ENCODE measurements around the gene EWSR1. TPM values are rescaled to one million over a fixed set of nuclear protein-coding genes. Genes with fewer than 3 reads are reported as not detected.

EWSR1 gene
- total RNA-seq, 2 experiments from 2014 or later: 292 to 309 TPM

DNA sequence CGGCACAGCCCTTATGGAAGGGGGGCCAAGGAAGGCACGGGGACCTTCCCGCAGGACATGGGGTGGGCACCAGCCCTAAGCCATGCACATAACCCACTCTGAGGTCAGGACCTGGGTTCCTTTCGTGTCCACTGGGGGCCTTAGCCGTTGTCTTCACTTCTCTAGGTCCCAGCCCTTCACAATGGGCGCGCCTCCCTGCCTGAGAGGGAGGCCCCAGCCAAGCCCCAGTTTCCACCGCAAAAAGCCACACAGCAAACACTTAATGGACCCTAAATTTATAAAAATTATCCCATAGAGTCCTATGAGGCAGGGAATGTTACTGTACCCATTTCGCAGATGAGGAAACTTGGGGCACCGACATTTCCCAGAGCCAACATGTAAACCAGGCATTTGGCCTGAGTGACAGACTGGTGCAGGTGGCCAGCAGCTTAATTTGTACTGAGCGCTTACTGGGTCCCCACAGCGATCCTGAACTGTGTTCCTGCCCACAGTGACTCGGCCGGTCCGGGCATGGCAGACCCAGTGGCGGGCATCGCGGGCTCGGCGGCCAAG is 39.6 kb downstream of the EWSR1 start:
- peaks cover 0 to 4% of the 10 kb centered on the region in 2 experiments for H3K9me3 ChIP-seq (ENCODE audit: control insufficient read depth in 1 of 2, insufficient read depth in 1 of 2, low read length in 2 of 2)
- peaks cover 30% of the 10 kb centered on the region for H3K27me3 Mint-ChIP-seq
- TF ChIP-seq, protein P1, sequence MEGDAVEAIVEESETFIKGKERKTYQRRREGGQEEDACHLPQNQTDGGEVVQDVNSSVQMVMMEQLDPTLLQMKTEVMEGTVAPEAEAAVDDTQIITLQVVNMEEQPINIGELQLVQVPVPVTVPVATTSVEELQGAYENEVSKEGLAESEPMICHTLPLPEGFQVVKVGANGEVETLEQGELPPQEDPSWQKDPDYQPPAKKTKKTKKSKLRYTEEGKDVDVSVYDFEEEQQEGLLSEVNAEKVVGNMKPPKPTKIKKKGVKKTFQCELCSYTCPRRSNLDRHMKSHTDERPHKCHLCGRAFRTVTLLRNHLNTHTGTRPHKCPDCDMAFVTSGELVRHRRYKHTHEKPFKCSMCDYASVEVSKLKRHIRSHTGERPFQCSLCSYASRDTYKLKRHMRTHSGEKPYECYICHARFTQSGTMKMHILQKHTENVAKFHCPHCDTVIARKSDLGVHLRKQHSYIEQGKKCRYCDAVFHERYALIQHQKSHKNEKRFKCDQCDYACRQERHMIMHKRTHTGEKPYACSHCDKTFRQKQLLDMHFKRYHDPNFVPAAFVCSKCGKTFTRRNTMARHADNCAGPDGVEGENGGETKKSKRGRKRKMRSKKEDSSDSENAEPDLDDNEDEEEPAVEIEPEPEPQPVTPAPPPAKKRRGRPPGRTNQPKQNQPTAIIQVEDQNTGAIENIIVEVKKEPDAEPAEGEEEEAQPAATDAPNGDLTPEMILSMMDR (IDR thresholded peaks at IDR 0.05): no peak
- H3K4me3 ChIP-seq (ENCODE audit: low read length): no peak overlapping the region
- intact Hi-C loops (cut with DNase I, micrococcal nuclease): loop anchor here in 1 of 2 experiments (2.0 kb wide), 1 partner anchor 81 kb away; the partner anchor contains the start of gene AP1B1
- CTCF ChIA-PET: no interaction called here
- POLR2A ChIA-PET: interaction anchor here (2.3 kb wide), 1 partner anchor 39 kb away, joined by 7 read pairs; the partner anchor contains the start of gene EWSR1
- H3K36me3 Mint-ChIP-seq (ENCODE audit: low read depth): no peaks in the 10 kb centered on the region
- H3K36me3 ChIP-seq (ENCODE audit: insufficient read depth, low read length): no peaks in the 10 kb centered on the region
- DNase-seq (peak in 1 of 14 experiments; percentile 15), ATAC-seq (ENCODE audit: poor library complexity) (no peak)
- H3K27me3 ChIP-seq (ENCODE audit: control insufficient read depth in 1 of 2, insufficient read depth in 2 of 2, low read length in 2 of 2): peaks cover 21 to 24% of the 10 kb centered on the region in 2 experiments
- peaks cover 12% of the 10 kb centered on the region for H3K4me1 Mint-ChIP-seq (ENCODE audit: low read depth)
- no peak overlapping the region for H3K27ac ChIP-seq (ENCODE audit: low read depth in 1 of 2, low read length in 2 of 2)
- H3K4me3 Mint-ChIP-seq: peak overlapping the region; percentile 76
- H3K4me1 ChIP-seq (ENCODE audit: insufficient read depth, low read length): peaks cover 51% of the 10 kb centered on the region
- H3K9me3 Mint-ChIP-seq: no peaks in the 10 kb centered on the region
- no peak overlapping the region for H3K27ac Mint-ChIP-seq

DNA sequence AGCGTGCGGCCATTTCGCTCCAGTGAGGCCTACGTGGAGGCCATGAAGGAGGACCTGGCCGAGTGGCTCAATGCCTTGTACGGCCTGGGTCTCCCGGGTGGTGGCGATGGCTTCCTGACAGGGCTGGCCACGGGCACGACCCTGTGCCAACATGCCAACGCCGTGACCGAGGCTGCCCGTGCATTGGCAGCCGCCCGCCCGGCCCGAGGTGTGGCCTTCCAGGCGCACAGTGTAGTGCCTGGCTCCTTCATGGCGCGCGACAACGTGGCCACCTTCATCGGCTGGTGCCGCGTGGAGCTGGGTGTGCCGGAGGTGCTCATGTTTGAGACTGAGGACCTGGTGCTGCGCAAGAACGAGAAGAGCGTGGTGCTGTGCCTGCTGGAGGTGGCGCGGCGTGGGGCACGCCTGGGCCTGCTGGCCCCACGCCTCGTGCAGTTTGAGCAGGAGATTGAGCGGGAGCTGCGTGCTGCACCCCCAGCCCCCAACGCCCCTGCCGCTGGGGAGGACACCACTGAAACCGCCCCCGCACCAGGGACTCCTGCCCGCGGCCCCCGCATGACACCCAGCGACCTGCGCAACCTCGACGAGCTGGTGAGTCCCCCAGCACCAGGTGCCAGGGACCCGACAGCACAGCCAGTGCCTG is 40.2 kb downstream of the EWSR1 start:
- CTCF ChIA-PET: no interaction called here
- DNase-seq (peak in 1 of 14 experiments; percentile 22), ATAC-seq (ENCODE audit: poor library complexity) (no peak)
- Mint-ChIP-seq H3K4me1 (ENCODE audit: low read depth) (peaks cover 12% of the 10 kb centered on the region), H3K4me3 (peak overlapping the region; percentile 34), H3K36me3 (ENCODE audit: low read depth) (no peaks in the 10 kb centered on the region), H3K27ac (no peak overlapping the region), H3K9me3 (no peaks in the 10 kb centered on the region), H3K27me3 (peaks cover 36% of the 10 kb centered on the region)
- peaks cover 27 to 28% of the 10 kb centered on the region in 2 experiments for H3K27me3 ChIP-seq (ENCODE audit: control insufficient read depth in 1 of 2, insufficient read depth in 2 of 2, low read length in 2 of 2)
- H3K36me3 ChIP-seq (ENCODE audit: insufficient read depth, low read length): no peaks in the 10 kb centered on the region
- POLR2A ChIA-PET: no interaction called here
- H3K9me3 ChIP-seq (ENCODE audit: control insufficient read depth in 1 of 2, insufficient read depth in 1 of 2, low read length in 2 of 2): peaks cover 0 to 4% of the 10 kb centered on the region in 2 experiments
- H3K4me1 ChIP-seq (ENCODE audit: insufficient read depth, low read length): peaks cover 55% of the 10 kb centered on the region
- TF ChIP-seq, protein P1 (IDR thresholded peaks at IDR 0.05): no peak
- intact Hi-C loops (cut with DNase I, micrococcal nuclease): no loop called here
- no peak overlapping the region for H3K4me3 ChIP-seq (ENCODE audit: low read length)
- H3K27ac ChIP-seq (ENCODE audit: low read depth in 1 of 2, low read length in 2 of 2): no peak overlapping the region

DNA sequence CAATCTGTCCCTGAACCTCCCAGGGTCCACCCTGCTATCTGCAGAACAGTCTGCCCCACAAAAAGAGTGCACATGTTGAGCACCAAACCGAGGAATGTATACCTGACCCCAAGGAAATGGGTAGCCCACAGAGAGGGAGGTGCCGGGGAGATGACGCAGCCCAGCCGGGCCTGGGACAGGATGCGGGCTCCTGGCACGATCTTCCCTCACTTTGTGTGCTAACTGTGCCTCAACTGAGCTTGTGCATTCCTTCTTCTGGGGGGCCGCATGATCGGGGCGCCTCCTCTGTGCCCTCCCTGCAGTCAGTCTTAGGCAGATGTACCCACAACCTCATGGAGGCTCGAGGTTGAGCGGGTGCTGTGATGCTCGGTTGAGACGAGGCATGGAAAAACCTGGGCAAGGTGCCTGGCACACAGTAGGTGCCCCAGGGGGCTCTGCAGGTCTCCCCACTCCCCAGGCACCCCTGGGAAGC is 40.8 kb downstream of the EWSR1 start:
- ATAC-seq (ENCODE audit: poor library complexity) (peak; percentile 43), DNase-seq (peak in 5 of 14 experiments; percentile 20 to 61 (median 52))
- Histone ChIP-seq H3K4me1 (ENCODE audit: insufficient read depth, low read length) (peaks cover 60% of the 10 kb centered on the region), H3K27me3 (ENCODE audit: control insufficient read depth in 1 of 2, insufficient read depth in 2 of 2, low read length in 2 of 2) (peaks cover 32 to 33% of the 10 kb centered on the region in 2 experiments), H3K36me3 (ENCODE audit: insufficient read depth, low read length) (no peaks in the 10 kb centered on the region), H3K9me3 (ENCODE audit: control insufficient read depth in 1 of 2, insufficient read depth in 1 of 2, low read length in 2 of 2) (peaks cover 0 to 9% of the 10 kb centered on the region in 2 experiments), H3K27ac (ENCODE audit: low read depth in 1 of 2, low read length in 2 of 2) (no peak overlapping the region), H3K4me3 (ENCODE audit: low read length) (no peak overlapping the region)
- no peaks in the 10 kb centered on the region for H3K9me3 Mint-ChIP-seq
- H3K27me3 Mint-ChIP-seq: peaks cover 41% of the 10 kb centered on the region
- intact Hi-C loops (cut with DNase I, micrococcal nuclease): no loop called here
- ChIA-PET CTCF (no interaction called here), POLR2A (no interaction called here)
- TF ChIP-seq, protein P1 (IDR thresholded peaks at IDR 0.05): no peak
- peaks cover 14% of the 10 kb centered on the region for H3K4me1 Mint-ChIP-seq (ENCODE audit: low read depth)
- H3K27ac Mint-ChIP-seq: no peak overlapping the region
- peak overlapping the region; percentile 34 for H3K4me3 Mint-ChIP-seq
- no peaks in the 10 kb centered on the region for H3K36me3 Mint-ChIP-seq (ENCODE audit: low read depth)

Measured in CD4-positive, alpha-beta T cell (primary cell).